Hematopoietic multipotent progenitor cell treated with erythropoietin and hydrocortisone succinate and interleukin-3 and kit ligand, for 15 days (in vitro differentiated cells): ENCODE measurements around the gene FANCG.

ENCODE experiments used
- DNase-seq: peaks from one replicate; pipeline ENCODE4 v3.0.0-alpha.2; 2015; ENCODE audit warnings: low spot score

The FANCG gene

GRCh38 chr9:35079426-35080341, at the start of gene FANCG:
FANCG (minus strand) TSS chr9:35079942; CDS start chr9:35079524, 418 bp downstream.
- DNase-seq = peak; percentile 84

GRCh38 chr9:35116898-35117551, 37.3 kb upstream of the FANCG start:
- peak; percentile 93 for DNase-seq

- DNase-seq = no peak
Measured at GRCh38 chr9:35116539-35116897, 36.8 kb upstream of the FANCG start.

GRCh38 chr9:35115680-35116538, 36.2 kb upstream of the FANCG start, which contains the start of gene ATOSB:
ATOSB (minus strand) TSS chr9:35115862; CDS start chr9:35108274, 7,588 bp downstream.
- DNase-seq = peak; percentile 93

- DNase-seq = peak; percentile 71
Measured at GRCh38 chr9:35114840-35115628, 35.3 kb upstream of the FANCG start.

GRCh38 chr9:35114113-35114839, 34.5 kb upstream of the FANCG start:
- DNase-seq = peak; percentile 85

GRCh38 chr9:35112257-35113020, 32.7 kb upstream of the FANCG start:
- DNase-seq = peak; percentile 78

GRCh38 chr9:35111001-35111933, 31.5 kb upstream of the FANCG start:
- peak; percentile 100 for DNase-seq

- DNase-seq = peak; percentile 92
Measured at GRCh38 chr9:35110327-35110761, 30.6 kb upstream of the FANCG start.

- DNase-seq = peak; percentile 95
Measured at GRCh38 chr9:35108946-35109575, 29.3 kb upstream of the FANCG start.

- DNase-seq = peak; percentile 23
Measured at GRCh38 chr9:35108461-35108860, 28.7 kb upstream of the FANCG start.

- DNase-seq = peak; percentile 67
Measured at GRCh38 chr9:35107297-35108290, 27.9 kb upstream of the FANCG start.

GRCh38 chr9:35106343-35106730, 26.6 kb upstream of the FANCG start:
- no peak for DNase-seq

GRCh38 chr9:35105571-35106342, 26.0 kb upstream of the FANCG start:
- no peak for DNase-seq

GRCh38 chr9:35105126-35105525, 25.4 kb upstream of the FANCG start:
- no peak for DNase-seq

GRCh38 chr9:35104586-35104985, 24.8 kb upstream of the FANCG start:
- no peak for DNase-seq
